Activated T-cell treated with anti-CD3 and anti-CD28 coated beads, Interleukin-2, amount 50 U/mL, for 48 hours (primary cell): Measurements from ENCODE around the gene TRIM23.

Experiments used
- DNase-seq, 2 experiments: peaks; one replicate each; pipeline ENCODE4 v3.0.0-alpha.2; 2020

TRIM23 gene

DNA sequence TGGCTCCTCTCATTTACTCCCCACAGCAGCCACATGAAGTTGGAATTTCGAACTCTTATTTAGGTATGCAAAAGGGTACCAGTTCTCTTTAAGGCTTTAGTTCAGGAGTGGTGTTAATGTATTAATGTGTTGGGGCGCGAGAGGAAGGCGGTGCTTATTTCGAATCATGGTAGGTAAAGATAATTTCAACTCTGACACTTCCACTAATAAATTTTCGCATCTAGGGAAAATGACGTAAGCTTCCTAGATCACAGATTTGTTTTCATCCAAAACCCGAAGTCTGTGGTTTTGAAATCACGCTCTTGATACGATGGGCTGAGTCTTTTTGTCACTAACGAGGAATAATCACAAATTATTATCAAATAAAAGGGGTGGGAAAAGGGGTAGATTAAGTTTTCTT, 60.4 kb downstream of the TRIM23 start:
- no peak for DNase-seq

DNA sequence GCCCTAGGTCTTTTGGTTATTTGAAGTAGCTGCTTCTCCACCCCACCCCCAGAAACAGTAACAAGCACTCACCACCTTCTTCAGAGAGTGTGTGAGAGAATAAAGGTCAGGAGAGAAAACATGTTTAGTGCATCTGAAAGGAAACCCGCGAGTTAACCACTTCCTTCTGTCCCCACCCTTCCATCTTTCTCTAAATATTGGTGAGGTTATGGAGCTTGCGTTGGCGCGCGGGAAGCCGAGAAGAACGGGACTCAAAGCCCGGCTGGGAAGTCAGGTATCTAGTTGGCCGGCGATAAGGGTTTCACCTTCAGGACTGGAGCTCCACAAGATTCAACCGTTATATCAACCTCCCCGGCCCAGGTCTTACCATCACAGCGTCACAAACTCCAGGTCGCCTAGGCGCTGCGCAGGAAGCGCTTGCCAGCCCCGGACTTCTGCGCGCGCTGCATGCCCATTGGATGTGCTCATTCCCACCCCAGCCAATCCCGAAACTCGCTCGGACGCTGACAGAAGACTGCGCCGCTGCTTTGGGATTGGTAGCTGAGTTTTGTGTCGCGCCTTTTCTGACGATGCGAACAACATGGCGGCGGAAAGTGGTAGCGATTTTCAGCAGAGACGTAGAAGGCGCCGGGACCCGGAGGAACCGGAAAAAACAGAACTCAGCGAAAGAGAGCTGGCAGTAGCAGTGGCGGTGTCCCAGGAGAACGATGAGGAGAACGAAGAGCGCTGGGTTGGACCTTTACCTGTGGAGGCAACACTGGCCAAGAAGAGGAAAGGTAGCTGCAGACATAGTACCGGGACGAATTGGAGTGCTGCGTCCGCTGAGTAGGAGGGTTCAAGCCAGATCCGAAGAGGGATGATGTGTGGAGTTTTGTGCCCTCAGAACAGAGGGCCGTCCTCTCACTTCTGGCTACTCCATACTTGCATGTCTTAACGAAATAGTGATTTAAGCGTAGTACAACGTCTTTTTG, 61.1 kb downstream of the TRIM23 start, which contains the start of the genes CENPK and PPWD1:
CENPK (minus strand) TSS at position 438 of the 971 bp plus-strand sequence. CDS start 8,261 bp downstream, outside the sequence.
PPWD1 (plus strand) TSS at position 566 of the 971 bp plus-strand sequence; CDS start at position 581, 15 bp downstream.
- peak; percentile 96 for DNase-seq

DNA sequence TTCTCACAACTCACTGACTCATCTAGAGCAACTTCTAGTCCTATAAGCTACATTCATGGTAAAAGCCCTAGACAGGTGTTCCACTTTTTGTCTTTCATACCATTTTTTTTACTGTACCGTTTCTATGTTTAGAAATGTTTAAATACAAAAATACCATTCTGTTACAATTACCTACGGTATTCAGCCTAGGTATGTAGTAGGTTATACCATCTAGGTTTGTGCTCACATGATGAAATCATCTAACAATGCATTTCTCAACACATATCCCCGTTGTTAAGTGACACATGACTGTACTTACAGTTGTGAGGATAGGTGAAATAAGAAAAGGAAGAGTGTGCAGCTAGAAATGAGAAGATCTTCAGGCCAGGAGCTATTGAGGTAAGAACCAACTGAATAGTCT, 67.4 kb downstream of the TRIM23 start:
- no peak for DNase-seq

DNA sequence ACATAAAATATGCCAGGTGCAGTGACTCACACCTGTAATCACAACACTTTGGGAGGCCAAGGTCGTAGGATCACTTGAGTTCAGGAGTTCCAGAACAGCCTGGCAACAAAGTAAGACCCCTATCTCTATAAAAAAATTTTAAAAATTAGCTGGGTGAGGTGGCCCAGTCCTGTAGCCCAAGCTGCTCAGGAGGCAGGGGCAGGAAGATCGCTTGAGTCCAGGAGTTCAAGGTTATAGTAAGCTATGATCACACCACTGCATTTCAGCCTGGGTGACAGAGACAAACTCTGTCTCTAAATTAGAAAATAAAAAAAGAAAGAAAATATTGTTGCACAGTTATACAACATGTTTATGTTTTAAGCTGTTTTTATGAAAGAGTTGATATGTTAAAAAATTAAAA, 68.0 kb downstream of the TRIM23 start:
- no peak for DNase-seq

DNA sequence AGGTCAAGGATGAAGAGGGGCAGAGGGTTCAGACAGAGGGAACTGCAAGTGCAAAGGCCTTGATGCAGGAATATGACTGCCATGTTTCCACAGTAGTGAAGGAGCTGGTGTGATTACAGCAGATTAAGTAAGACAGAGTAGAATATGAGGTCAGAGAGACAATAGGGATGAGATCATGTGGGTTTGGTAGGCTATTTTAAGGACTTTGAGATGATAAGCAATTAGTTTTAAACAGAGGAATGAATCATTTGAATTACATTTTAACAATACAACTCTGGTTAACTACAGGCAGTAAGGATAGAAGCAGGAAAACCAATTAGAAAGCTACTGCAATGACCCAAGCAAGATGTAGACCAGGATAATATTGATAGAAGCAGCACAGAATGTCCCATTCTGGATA, 68.8 kb downstream of the TRIM23 start:
- DNase-seq: no peak

DNA sequence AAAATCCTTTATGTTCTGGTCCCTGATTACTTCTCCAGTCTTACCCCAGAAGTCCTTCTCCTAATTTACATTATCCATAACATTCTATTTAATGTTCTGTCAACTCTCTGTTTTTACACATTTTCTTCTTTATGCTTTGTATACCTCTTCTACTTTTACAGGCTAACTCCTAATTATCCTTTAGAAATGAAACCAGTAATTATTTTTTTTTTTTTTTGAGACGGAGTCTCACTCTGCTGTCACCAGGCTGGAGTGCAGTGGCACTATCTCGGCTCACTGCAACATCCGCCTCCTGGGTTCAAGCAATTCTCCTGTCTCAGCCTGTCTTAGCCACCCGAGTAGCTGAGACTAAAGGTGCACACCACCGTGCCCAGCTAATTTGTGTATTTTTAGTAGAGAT, 70.2 kb downstream of the TRIM23 start:
- no peak for DNase-seq

DNA sequence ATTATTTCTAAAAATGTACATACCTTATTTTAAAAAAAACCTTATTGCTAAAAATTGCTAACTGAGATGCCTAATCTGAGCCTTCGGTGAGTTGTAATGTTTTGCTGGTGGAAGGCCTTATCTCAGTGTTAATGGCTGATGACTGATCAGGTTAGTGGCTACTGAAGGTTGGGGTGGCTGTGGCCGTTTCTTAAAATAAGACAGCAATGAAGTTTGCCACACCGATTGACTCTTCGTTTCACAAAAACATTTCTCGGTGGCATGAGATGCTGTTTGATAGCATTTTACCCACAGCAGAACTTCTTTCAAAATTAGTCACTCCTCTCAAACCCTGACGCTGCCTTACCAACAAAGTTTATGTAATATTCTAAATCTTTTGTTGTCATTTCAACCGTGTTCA, 75.9 kb downstream of the TRIM23 start:
- no peak for DNase-seq

DNA sequence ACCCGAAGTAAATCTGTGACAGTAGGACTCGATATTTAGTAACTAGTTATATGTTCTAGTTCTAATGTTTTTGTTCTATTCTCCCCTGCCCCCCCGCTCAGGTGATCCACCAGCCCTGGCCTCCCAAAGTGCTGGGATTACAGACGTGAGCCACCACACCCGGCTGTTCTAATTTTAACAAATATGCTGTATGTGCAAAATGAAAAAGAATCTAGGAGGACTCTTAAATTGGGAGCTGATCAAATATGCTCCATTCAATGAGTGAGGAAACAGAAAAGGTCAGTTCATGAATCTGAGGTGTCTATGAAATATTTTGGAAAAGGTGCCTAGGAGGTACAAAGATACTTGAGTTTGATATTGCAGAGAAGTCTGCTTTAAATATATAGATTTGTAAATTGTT, 78.0 kb downstream of the TRIM23 start:
- no peak for DNase-seq

DNA sequence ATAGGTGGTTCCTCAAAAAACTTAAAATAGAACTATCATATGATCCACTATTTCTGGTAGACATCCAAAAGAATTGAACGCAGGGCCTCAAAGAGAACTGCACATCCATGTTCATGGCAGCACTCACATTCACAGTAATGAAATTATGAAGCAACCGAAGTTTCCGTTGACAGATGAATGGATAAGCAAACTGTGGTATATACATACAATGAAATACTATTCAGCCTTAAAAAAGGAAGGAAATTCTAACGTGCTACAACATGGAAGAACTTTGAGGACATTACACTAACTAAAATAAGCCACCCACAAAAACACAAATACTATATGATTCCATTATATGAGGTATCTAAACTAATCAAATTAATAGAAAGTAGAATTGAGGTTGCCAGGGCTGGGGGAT, 79.7 kb downstream of the TRIM23 start:
- no peak for DNase-seq

DNA sequence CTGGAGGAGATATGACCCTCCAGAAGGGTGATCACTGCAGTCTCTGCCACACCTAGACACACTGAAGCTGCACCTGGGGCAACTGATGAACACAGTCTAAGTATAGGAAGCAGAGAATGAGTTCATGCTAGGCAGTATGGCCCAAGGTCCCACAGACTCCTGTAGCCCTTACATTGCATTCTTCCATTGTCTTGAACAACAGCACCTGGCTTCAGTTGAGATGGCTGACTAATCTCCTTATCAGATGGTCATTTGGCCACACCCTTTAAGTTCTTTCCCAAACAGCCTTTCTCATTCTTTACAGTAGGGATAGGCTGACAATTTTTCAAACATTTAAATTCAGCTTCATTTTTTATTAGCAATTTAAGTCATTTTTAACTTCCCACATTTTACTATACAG, 84.3 kb downstream of the TRIM23 start:
- DNase-seq: no peak
